Stimulated activated CD8-positive, alpha-beta memory T cell treated with anti-CD3 and anti-CD28 coated beads, Interleukin-7, amount 100 ng/mL, for 48 hours (primary cell): ENCODE measurements around the gene RND2.

Experiments
- DNase-seq, 2 donors: peaks; one replicate each; pipeline ENCODE4 v3.0.0-alpha.2; 2020; ENCODE audit warnings: low read depth in 1 of 2; ENCODE audit errors: extremely low read depth in 1 of 2

RND2 gene

GRCh38 chr17:43069368-43069898, 44.4 kb downstream of the RND2 start:
- DNase-seq: no peak

DNA sequence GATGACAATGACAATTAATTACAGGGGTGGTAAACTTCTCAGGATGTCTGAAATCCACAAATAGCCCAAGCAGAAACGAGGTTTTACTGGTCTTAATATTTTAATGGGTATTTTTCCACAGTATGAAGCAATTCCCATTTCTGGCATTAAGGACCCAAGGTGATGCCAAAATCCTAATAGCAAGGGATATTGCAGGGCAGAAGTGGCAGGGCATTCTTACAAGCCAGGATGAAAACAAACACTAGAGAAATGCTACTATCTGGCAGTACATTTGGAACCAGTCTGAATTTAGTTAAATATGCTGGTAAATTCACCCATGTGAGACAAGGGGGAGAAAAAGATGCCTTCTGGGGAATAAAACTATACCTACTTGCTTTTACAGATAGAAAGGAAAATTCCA, 45.2 kb downstream of the RND2 start:
- DNase-seq: no peak

DNA sequence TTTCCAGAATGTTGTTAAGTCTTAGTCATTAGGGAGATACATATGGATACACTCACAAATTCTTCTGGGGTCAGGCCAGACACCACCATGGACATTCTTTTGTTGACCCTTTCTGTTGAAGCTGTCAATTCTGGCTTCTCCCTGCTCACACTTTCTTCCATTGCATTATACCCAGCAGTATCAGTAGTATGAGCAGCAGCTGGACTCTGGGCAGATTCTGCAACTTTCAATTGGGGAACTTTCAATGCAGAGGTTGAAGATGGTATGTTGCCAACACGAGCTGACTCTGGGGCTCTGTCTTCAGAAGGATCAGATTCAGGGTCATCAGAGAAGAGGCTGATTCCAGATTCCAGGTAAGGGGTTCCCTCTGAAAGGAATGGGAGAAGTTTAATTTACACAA, 45.8 kb downstream of the RND2 start:
- no peak for DNase-seq

- no peak for DNase-seq
Observed at GRCh38 chr17:43074869-43075268, 49.8 kb downstream of the RND2 start.

- no peak for DNase-seq
Observed at GRCh38 chr17:43079641-43080302, 54.7 kb downstream of the RND2 start.
